ENCODE results near the gene MAGI1. TPM values are rescaled to one million over a fixed set of nuclear protein-coding genes. Genes with fewer than 3 reads are reported as not detected.

Gene MAGI1
- total RNA-seq, 1 donor from 2014 or later, result 21.9 TPM

DNA sequence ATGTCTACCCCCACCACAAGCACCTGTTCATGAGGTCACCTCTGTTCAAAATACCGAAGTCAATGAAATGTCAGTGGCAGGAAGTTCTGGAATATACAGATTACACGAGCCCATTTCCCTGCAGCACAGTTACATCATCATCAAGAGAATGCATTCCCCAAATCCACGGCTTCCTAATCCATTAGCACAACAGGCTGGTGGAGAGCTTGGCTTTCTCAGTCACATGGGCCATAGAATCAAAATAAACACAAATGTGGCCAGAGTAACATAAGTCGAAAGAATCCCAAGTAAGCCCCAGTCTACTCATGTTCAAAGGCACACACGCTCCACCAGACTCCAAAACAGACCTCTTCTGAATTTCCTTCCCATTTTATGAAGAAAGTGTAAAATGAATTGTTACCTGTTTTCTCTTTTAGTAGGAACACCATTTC lies 419.3 kb downstream of the MAGI1 start:
- Mint-ChIP-seq H3K27ac (ENCODE audit: unreplicated experiment) (no peak overlapping the region), H3K4me1 (ENCODE audit: unreplicated experiment) (peaks cover 6% of the 10 kb centered on the region), H3K4me3 (ENCODE audit: unreplicated experiment) (no peak overlapping the region), H3K27me3 (ENCODE audit: unreplicated experiment) (no peaks in the 10 kb centered on the region), H3K9me3 (ENCODE audit: unreplicated experiment) (no peaks in the 10 kb centered on the region), H3K36me3 (ENCODE audit: unreplicated experiment) (no peaks in the 10 kb centered on the region)
- TF ChIP-seq, protein P1, sequence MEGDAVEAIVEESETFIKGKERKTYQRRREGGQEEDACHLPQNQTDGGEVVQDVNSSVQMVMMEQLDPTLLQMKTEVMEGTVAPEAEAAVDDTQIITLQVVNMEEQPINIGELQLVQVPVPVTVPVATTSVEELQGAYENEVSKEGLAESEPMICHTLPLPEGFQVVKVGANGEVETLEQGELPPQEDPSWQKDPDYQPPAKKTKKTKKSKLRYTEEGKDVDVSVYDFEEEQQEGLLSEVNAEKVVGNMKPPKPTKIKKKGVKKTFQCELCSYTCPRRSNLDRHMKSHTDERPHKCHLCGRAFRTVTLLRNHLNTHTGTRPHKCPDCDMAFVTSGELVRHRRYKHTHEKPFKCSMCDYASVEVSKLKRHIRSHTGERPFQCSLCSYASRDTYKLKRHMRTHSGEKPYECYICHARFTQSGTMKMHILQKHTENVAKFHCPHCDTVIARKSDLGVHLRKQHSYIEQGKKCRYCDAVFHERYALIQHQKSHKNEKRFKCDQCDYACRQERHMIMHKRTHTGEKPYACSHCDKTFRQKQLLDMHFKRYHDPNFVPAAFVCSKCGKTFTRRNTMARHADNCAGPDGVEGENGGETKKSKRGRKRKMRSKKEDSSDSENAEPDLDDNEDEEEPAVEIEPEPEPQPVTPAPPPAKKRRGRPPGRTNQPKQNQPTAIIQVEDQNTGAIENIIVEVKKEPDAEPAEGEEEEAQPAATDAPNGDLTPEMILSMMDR (IDR thresholded peaks at IDR 0.05), result no peak
- DNase-seq (ENCODE audit: extremely low spot score, unreplicated experiment), result no peak

DNA sequence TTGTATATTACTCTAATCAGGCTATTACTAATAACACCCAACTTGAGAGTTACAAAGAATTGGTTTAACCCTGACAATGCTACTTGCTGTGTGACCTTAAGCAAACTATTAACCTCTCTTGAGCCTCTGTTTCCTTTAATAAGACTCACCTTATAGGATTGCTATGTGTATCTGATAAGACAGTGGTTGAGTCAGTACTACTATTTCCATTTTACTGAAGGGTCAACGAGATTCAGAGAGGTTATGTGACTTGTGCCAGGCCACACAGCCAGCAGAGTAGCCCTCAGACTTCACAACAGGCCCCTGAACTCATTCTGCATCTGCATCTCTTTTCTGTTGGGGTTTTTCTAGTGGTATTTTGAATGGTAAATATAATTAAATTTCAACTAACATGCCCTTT lies 420.1 kb downstream of the MAGI1 start:
- H3K27me3 Mint-ChIP-seq (ENCODE audit: unreplicated experiment), result no peaks in the 10 kb centered on the region

DNA sequence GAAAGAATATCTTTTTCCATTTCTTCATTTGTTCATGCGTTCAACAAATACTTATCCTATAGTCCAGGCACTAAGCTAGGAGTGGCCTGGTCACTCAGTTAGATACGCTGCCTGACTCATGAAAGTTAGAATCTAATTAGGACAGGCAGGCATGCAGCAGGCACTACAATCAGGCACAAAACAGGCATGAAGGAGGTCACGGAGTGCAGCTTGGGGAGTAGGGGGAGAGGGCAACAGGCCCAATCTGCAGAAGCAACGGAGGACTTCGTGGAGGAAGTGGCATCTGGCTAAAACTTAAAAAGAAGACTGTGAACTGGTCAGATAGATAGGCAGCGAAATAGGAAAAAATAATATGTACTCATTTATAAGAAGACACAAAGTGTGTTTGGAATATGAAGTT lies 420.9 kb downstream of the MAGI1 start:
- H3K4me3 Mint-ChIP-seq (ENCODE audit: unreplicated experiment), result no peak overlapping the region
- H3K36me3 Mint-ChIP-seq (ENCODE audit: unreplicated experiment), result no peaks in the 10 kb centered on the region
- H3K27ac Mint-ChIP-seq (ENCODE audit: unreplicated experiment), result no peak overlapping the region
- no peaks in the 10 kb centered on the region for H3K27me3 Mint-ChIP-seq (ENCODE audit: unreplicated experiment)
- DNase-seq (ENCODE audit: extremely low spot score, unreplicated experiment), result no peak
- H3K4me1 Mint-ChIP-seq (ENCODE audit: unreplicated experiment), result peaks cover 6% of the 10 kb centered on the region
- no peaks in the 10 kb centered on the region for H3K9me3 Mint-ChIP-seq (ENCODE audit: unreplicated experiment)
- TF ChIP-seq, protein P1 (IDR thresholded peaks at IDR 0.05), result no peak

More for the DNA sequence above, 420.1 kb downstream of the MAGI1 start:
- H3K36me3 Mint-ChIP-seq (ENCODE audit: unreplicated experiment), result no peaks in the 10 kb centered on the region
- no peak for DNase-seq (ENCODE audit: extremely low spot score, unreplicated experiment)
- TF ChIP-seq, protein P1 (IDR thresholded peaks at IDR 0.05), result no peak
- no peak overlapping the region for H3K27ac Mint-ChIP-seq (ENCODE audit: unreplicated experiment)
- H3K9me3 Mint-ChIP-seq (ENCODE audit: unreplicated experiment), result no peaks in the 10 kb centered on the region
- H3K4me1 Mint-ChIP-seq (ENCODE audit: unreplicated experiment), result peaks cover 6% of the 10 kb centered on the region
- H3K4me3 Mint-ChIP-seq (ENCODE audit: unreplicated experiment), result no peak overlapping the region

DNA sequence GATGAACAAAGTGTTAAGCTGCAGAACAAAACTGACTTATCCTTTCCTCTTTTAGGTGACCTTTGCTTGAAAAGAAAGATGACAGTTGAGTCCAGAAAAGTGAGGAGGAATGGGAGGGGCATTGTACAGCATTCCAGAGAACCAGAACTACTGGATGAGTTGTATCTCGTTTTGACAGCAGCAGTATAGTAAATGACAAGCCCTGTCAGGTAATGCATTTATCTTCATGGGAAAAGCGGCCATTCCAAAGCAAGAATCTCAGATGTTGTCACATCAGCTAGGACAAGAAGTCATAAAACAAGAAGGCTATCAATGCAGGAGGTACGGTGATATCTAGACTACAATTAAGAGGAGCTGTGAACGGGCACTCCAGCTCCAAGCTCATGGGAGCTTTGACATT lies 421.5 kb downstream of the MAGI1 start:
- Mint-ChIP-seq H3K27ac (ENCODE audit: unreplicated experiment) (no peak overlapping the region), H3K9me3 (ENCODE audit: unreplicated experiment) (no peaks in the 10 kb centered on the region), H3K27me3 (ENCODE audit: unreplicated experiment) (no peaks in the 10 kb centered on the region), H3K36me3 (ENCODE audit: unreplicated experiment) (no peaks in the 10 kb centered on the region), H3K4me3 (ENCODE audit: unreplicated experiment) (no peak overlapping the region), H3K4me1 (ENCODE audit: unreplicated experiment) (peaks cover 6% of the 10 kb centered on the region)
- DNase-seq (ENCODE audit: extremely low spot score, unreplicated experiment), result no peak
- TF ChIP-seq, protein P1 (IDR thresholded peaks at IDR 0.05), result no peak

DNA sequence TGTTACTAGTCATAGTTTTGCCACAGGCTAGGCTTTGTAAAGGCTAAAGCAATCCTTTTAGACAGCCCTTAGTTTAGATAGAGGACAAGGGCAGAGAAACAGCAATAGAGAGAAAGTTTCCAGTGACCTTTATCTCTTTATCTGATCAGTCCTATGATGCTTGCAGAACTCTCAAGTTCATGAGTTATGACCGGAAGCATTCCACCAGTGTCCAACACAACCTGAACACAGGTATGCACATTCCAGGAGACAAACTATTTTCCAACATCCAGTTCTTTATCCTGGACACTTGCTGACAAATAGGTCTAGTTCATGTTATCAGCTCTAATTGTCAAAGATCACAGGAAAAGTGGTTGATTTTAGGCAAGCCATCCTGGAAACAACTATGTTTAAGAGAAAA lies 422.2 kb downstream of the MAGI1 start:
- peaks cover 6% of the 10 kb centered on the region for H3K4me1 Mint-ChIP-seq (ENCODE audit: unreplicated experiment)
- no peaks in the 10 kb centered on the region for H3K27me3 Mint-ChIP-seq (ENCODE audit: unreplicated experiment)
- H3K36me3 Mint-ChIP-seq (ENCODE audit: unreplicated experiment), result no peaks in the 10 kb centered on the region
- TF ChIP-seq, protein P1 (IDR thresholded peaks at IDR 0.05), result no peak
- no peak for DNase-seq (ENCODE audit: extremely low spot score, unreplicated experiment)
- H3K4me3 Mint-ChIP-seq (ENCODE audit: unreplicated experiment), result no peak overlapping the region
- H3K9me3 Mint-ChIP-seq (ENCODE audit: unreplicated experiment), result no peaks in the 10 kb centered on the region
- no peak overlapping the region for H3K27ac Mint-ChIP-seq (ENCODE audit: unreplicated experiment)

All from osteocyte (in vitro differentiated cells).